H9 (cell line): ENCODE data around the gene AKAP7. TPM values are rescaled to one million over a fixed set of nuclear protein-coding genes. Genes with fewer than 3 reads are reported as not detected.
A peak's percentile ranks its signal among the peaks of the same experiment; 100 is the strongest.

Source experiments
- DNase-seq: peaks from one replicate; pipeline ENCODE4 v3.0.0-alpha.2; 2017
- H2AFZ ChIP-seq: one replicate; pipeline ENCODE4 v1.6.1; 2013; ENCODE audit warnings: mild to moderate bottlenecking, low read length, control low read depth, moderate library complexity
- H2AK5ac ChIP-seq: 2 replicates; pipeline ENCODE4 v1.6.1; 2013; ENCODE audit warnings: low read length, control low read depth, mixed read lengths; ENCODE audit not compliant: insufficient read length
- H2BK120ac ChIP-seq: one replicate; pipeline ENCODE4 v1.6.1; 2013; ENCODE audit warnings: low read depth, mild to moderate bottlenecking, low read length, control low read depth, inconsistent platforms; ENCODE audit not compliant: poor library complexity, severe bottlenecking
- H2BK12ac ChIP-seq: 2 replicates; pipeline ENCODE4 v1.6.1; 2013; ENCODE audit warnings: low read length, control low read depth, mixed read lengths, low read depth; ENCODE audit not compliant: insufficient read length
- H2BK15ac ChIP-seq: 2 replicates; pipeline ENCODE4 v1.6.1; 2013; ENCODE audit warnings: low read depth, low read length, control low read depth
- H2BK20ac ChIP-seq: one replicate; pipeline ENCODE4 v1.6.1; 2013; ENCODE audit warnings: low read depth, mild to moderate bottlenecking, low read length, control low read depth, inconsistent platforms; ENCODE audit not compliant: poor library complexity, severe bottlenecking
- H2BK5ac ChIP-seq: 2 replicates; pipeline ENCODE4 v1.6.1; 2013; ENCODE audit warnings: low read length, control low read depth, mixed read lengths; ENCODE audit not compliant: insufficient read length
- H3K14ac ChIP-seq: 2 replicates; pipeline ENCODE4 v1.6.1; 2013; ENCODE audit warnings: low read length, control low read depth; ENCODE audit not compliant: insufficient read depth
- H3K18ac ChIP-seq: 2 replicates; pipeline ENCODE4 v1.6.1; 2013; ENCODE audit warnings: low read depth, mild to moderate bottlenecking, mixed read lengths, low read length, control low read depth; ENCODE audit not compliant: insufficient read length
- H3K23ac ChIP-seq: 2 replicates; pipeline ENCODE4 v1.6.1; 2013; ENCODE audit warnings: low read length, control low read depth, mixed read lengths, low read depth; ENCODE audit not compliant: insufficient read length
- H3K23me2 ChIP-seq: 2 replicates; pipeline ENCODE4 v1.6.1; 2013; ENCODE audit warnings: low read depth, mild to moderate bottlenecking, mixed read lengths, low read length, control low read depth; ENCODE audit not compliant: insufficient read length, poor library complexity, severe bottlenecking
- H3K27ac ChIP-seq: 2 replicates; pipeline ENCODE4 v1.5.1; 2013; ENCODE audit warnings: low read length, control low read depth, mixed read lengths, low read depth; ENCODE audit not compliant: insufficient read length
- H3K27me3 ChIP-seq: 2 replicates; pipeline ENCODE4 v1.6.1; 2013; ENCODE audit warnings: low read length, control low read depth, inconsistent platforms; ENCODE audit not compliant: insufficient read depth
- H3K4ac ChIP-seq: 2 replicates; pipeline ENCODE4 v1.6.1; 2013; ENCODE audit warnings: low read depth, mild to moderate bottlenecking, control low read depth, inconsistent platforms, low read length, moderate library complexity
- H3K4me1 ChIP-seq: 2 replicates; pipeline ENCODE4 v1.6.1; 2013; ENCODE audit warnings: low read length, control low read depth, inconsistent platforms; ENCODE audit not compliant: insufficient read depth
- H3K4me2 ChIP-seq: 2 replicates; pipeline ENCODE4 v1.6.1; 2013; ENCODE audit warnings: low read length, control low read depth, mixed read lengths; ENCODE audit not compliant: insufficient read length, insufficient read depth
- H3K56ac ChIP-seq: 2 replicates; pipeline ENCODE4 v1.6.1; 2013; ENCODE audit warnings: low read depth, mild to moderate bottlenecking, mixed read lengths, low read length, control low read depth; ENCODE audit not compliant: insufficient read length
- H3K79me1 ChIP-seq: 2 replicates; pipeline ENCODE4 v1.6.1; 2013; ENCODE audit warnings: low read depth, mild to moderate bottlenecking, moderate library complexity, low read length, control low read depth, inconsistent platforms; ENCODE audit not compliant: insufficient read depth, poor library complexity, severe bottlenecking
- H3K79me2 ChIP-seq: 2 replicates; pipeline ENCODE4 v1.6.1; 2013; ENCODE audit warnings: low read length, control low read depth, inconsistent platforms; ENCODE audit not compliant: insufficient read depth
- H3K9ac ChIP-seq: 2 replicates; pipeline ENCODE4 v1.6.1; 2013; ENCODE audit warnings: low read length, control low read depth, mixed read lengths; ENCODE audit not compliant: insufficient read length; ENCODE audit errors: extremely low read depth
- H3K9me3 ChIP-seq: one replicate; pipeline ENCODE4 v1.6.1; 2013; ENCODE audit warnings: low read depth, low read length, inconsistent platforms; ENCODE audit not compliant: control insufficient read depth
- H3T11ph ChIP-seq: one replicate; pipeline ENCODE4 v1.6.1; 2013; ENCODE audit warnings: mild to moderate bottlenecking, low read length, control low read depth, inconsistent platforms
- H4K20me1 ChIP-seq: one replicate; pipeline ENCODE4 v1.6.1; 2013; ENCODE audit not compliant: control insufficient read depth, insufficient read length, insufficient read depth
- H4K5ac ChIP-seq: 2 replicates; pipeline ENCODE4 v1.6.1; 2013; ENCODE audit warnings: low read depth, mild to moderate bottlenecking, mixed read lengths, low read length, control low read depth; ENCODE audit not compliant: insufficient read length
- H4K8ac ChIP-seq: replicated peaks from 2 replicates; pipeline ENCODE4 v1.6.1; 2013; ENCODE audit warnings: low read length, control low read depth, mixed read lengths, low read depth; ENCODE audit not compliant: insufficient read length
- H4K91ac ChIP-seq: 2 replicates; pipeline ENCODE4 v1.6.1; 2013; ENCODE audit warnings: low read depth, mild to moderate bottlenecking, moderate library complexity, mixed read lengths, low read length, control low read depth; ENCODE audit not compliant: insufficient read length
- H3K27ac Mint-ChIP-seq, 3 experiments: 2 replicates in 2 of 3; 3 replicates in 1 of 3; pipeline ENCODE4 v1.8.0; 2020 to 2021; ENCODE audit warnings: mixed read lengths in 3 of 3, mild to moderate bottlenecking in 1 of 3, moderate library complexity in 1 of 3
- H3K27me3 Mint-ChIP-seq: 2 replicates; pipeline ENCODE4 v1.8.0; 2021; ENCODE audit warnings: low read depth, mild to moderate bottlenecking, moderate library complexity, mixed read lengths
- H3K36me3 Mint-ChIP-seq, 3 experiments: 2 replicates in 2 of 3; 3 replicates in 1 of 3; pipeline ENCODE4 v1.8.0; 2020 to 2021; ENCODE audit warnings: low read depth in 3 of 3, mixed read lengths in 3 of 3; ENCODE audit not compliant: insufficient read depth in 1 of 3
- H3K4me1 Mint-ChIP-seq, 2 experiments: 2 replicates each; pipeline ENCODE4 v1.8.0; 2020; ENCODE audit warnings: mixed read lengths in 2 of 2
- H3K4me3 Mint-ChIP-seq, 2 experiments: 2 replicates in 1 of 2; 3 replicates in 1 of 2; pipeline ENCODE4 v1.8.0; 2020 to 2021; ENCODE audit warnings: mild to moderate bottlenecking in 2 of 2, mixed read lengths in 2 of 2, moderate library complexity in 1 of 2
- H3K9me3 Mint-ChIP-seq, 2 experiments: 2 replicates in 1 of 2; 3 replicates in 1 of 2; pipeline ENCODE4 v1.8.0; 2020; ENCODE audit warnings: mild to moderate bottlenecking in 2 of 2, mixed read lengths in 2 of 2, moderate library complexity in 1 of 2
- CTCF ChIP-seq: fragments of 200-600 bp; sonication (generic); conservative IDR thresholded peaks from 3 replicates; pipeline ENCODE4 v1.8.0; 2021; ENCODE audit warnings: antibody characterized with exemption, mild to moderate bottlenecking
- WGBS: extraction: QIAGEN DNeasy Blood & Tissue Kit; methylation state at CpG from one replicate; pipeline ENCODE4 v1.1.7; 2013; ENCODE audit warnings: missing lambda C conversion rate, low lambda C conversion rate, mixed read lengths; ENCODE audit not compliant: insufficient read length; ENCODE audit errors: extremely low coverage; 5-methylcytosine and 5-hydroxymethylcytosine counted together
- total RNA-seq: library from RNA; stranded (reverse); gene quantifications from 2 replicates; pipeline ENCODE4 v1.2.1, GENCODE V29; 2021

Gene AKAP7
- total RNA-seq, 1 experiment from 2014 or later: 9.8 TPM

DNA sequence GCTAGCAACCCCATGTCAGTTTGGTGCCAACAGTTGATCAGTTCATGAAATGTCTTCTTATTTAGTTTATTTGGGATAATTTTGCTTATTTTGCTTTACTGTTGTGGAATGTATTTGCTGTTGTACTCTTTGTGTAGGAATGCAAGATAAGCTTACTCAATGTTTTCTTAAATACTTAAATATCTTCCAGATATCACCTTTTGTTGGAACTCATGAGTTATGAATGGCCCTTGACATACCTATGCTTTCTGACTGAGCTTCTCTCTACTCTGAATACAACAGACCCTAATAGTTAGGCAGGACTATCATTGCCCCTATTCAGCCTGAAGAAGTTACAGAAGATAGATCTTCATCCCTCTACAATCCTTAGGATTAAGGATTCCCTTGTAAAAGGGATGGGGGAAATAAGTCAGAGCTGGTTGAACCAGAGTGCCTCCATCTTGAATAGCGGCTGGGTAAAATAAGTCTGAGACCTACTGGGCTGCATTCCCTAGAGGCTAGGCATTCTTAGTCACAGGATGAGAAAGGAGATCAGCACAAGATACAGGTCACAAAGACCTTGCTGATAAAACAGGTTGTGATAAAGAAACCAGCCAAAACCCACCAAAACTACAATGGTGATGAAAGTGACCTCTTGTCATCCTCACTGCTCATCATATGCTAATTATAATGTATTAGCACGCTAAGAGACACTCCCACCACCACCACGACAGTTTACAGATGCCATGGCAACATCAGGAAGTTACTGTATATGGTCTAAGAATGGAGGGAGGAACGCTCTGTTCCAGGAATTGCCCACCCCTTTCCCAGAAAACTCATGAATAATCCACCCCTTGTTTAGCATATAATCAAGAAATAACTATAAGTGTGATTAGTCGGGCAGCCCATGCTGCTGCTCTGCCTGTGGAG, 196.9 kb downstream of the AKAP7 start:
- no peak overlapping the region for H3K9ac ChIP-seq
- peak overlapping the region in 2 of 3 experiments; percentile 10 to 34; a peak in 1 of 7 replicates for H3K27ac Mint-ChIP-seq
- H3K27me3 ChIP-seq: no peaks in the 10 kb centered on the region
- H2BK5ac ChIP-seq: no peak overlapping the region
- TF ChIP-seq CTCF: no peak
- H4K91ac ChIP-seq: no peak overlapping the region
- no peak overlapping the region for H3K18ac ChIP-seq
- no peaks in the 10 kb centered on the region for H3K4me1 ChIP-seq
- no peaks in the 10 kb centered on the region for H3K79me2 ChIP-seq
- no peak overlapping the region for H2AFZ ChIP-seq
- no peak overlapping the region for H3K14ac ChIP-seq
- no peak overlapping the region for H2BK15ac ChIP-seq
- H3K4ac ChIP-seq: no peak overlapping the region
- no peak for DNase-seq
- no CpG with 5 or more reads among the region's 5 CpGs for WGBS
- no peaks in the 10 kb centered on the region for H4K20me1 ChIP-seq
- no peaks in the 10 kb centered on the region for H3K9me3 ChIP-seq
- H3K23ac ChIP-seq: no peak overlapping the region
- H3T11ph ChIP-seq: no peak overlapping the region
- H3K4me2 ChIP-seq: no peak overlapping the region
- H3K4me1 Mint-ChIP-seq: peaks cover 8 to 18% of the 10 kb centered on the region in 2 experiments
- H3K27me3 Mint-ChIP-seq: no peaks in the 10 kb centered on the region
- H2BK12ac ChIP-seq: no peak overlapping the region
- H3K23me2 ChIP-seq: no peaks in the 10 kb centered on the region
- H2AK5ac ChIP-seq: no peak overlapping the region
- H3K79me1 ChIP-seq: no peaks in the 10 kb centered on the region
- H2BK20ac ChIP-seq: no peak overlapping the region
- no peak overlapping the region for H4K5ac ChIP-seq
- H3K27ac ChIP-seq: no peak overlapping the region
- H2BK120ac ChIP-seq: no peak overlapping the region
- H3K56ac ChIP-seq: no peak overlapping the region
- H4K8ac ChIP-seq: no peak overlapping the region
- H3K4me3 Mint-ChIP-seq: no peak overlapping the region
- peaks cover 0 to 36% (median 2%) of the 10 kb centered on the region in 3 experiments; a peak in 3 of 7 replicates for H3K36me3 Mint-ChIP-seq
- H3K9me3 Mint-ChIP-seq: no peaks in the 10 kb centered on the region

Other genes starting within 250 kb of the AKAP7 start
- 78.7 and 90.2 TPM in 2 replicates for gene EPB41L2, start 72.2 kb upstream of the AKAP7 start, total RNA-seq